ENCODE measurements around the gene BTBD1. TPM values are rescaled to one million over a fixed set of nuclear protein-coding genes. Genes with fewer than 3 reads are reported as not detected.

BTBD1 gene
- polyA plus RNA-seq, 1 of the 3 experiments (the other 2 are of a cell fraction) = 34.4 TPM

DNA sequence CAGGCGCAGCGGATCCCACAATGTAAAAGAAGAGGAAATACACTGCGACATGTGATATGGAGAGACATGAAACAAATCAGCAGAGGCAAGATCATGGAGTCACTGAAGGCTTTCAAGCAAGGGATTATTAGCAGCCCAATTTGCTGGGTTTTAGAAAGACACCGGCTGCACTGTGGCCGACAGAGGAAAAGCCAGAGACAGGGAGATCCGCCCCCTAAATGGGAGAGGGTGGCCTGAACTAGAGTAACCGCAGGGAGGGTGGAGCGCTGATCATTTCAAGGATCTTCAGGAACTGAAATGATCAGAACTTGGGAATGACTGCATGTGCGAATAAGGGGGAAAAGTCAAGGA lies 55.0 kb downstream of the BTBD1 start:
- Histone ChIP-seq H3K79me2 (ENCODE audit: insufficient read depth) (peaks cover 17% of the 10 kb centered on the region), H2AFZ (ENCODE audit: low read depth) (peak overlapping the region; percentile 97), H3K4me1 (ENCODE audit: control insufficient read depth in 1 of 2, insufficient read depth in 2 of 2, low read depth in 1 of 2, low read length in 1 of 2) (peaks cover 12 to 27% of the 10 kb centered on the region in 2 experiments; a peak in 3 of 4 replicates), H3K27ac (ENCODE audit: low read depth in 2 of 2, low read length in 1 of 2) (peak overlapping the region; percentile 75 to 78; a peak in 2 of 4 replicates), H3K9me2 (no peaks in the 10 kb centered on the region), H3K4me3 (ENCODE audit: low read depth in 2 of 2, low read length in 1 of 2) (peak overlapping the region; percentile 94 to 99), H3K36me3 (replicated peaks in 1 of 2; ENCODE audit: control insufficient read depth in 1 of 2, insufficient read depth in 2 of 2, low read length in 1 of 2) (peaks cover 21 to 32% of the 10 kb centered on the region in 2 experiments), H3K9ac (peak overlapping the region; percentile 79), H3K4me2 (peak overlapping the region; percentile 93), H3F3A (replicated peaks; ENCODE audit: insufficient read depth) (peaks cover 9% of the 10 kb centered on the region), H3K27me3 (ENCODE audit: insufficient read depth) (no peaks in the 10 kb centered on the region), H3K9me3 (no peaks in the 10 kb centered on the region), H4K20me1 (ENCODE audit: insufficient read depth) (peaks cover 6% of the 10 kb centered on the region; the same call in 1 of the 2 replicates)
- ChIA-PET CTCF (interaction anchor here (0.6 to 3.8 kb wide), 26 partner anchors 9 to 481 kb away, joined by 3 to 36 read pairs (median 6); partner anchors contain the start of genes BTBD1, HDGFL3, RAMAC and RPS17), POLR2A (interaction anchor here (1.0 to 1.1 kb wide), 2 partner anchors 26 to 196 kb away, joined by 3 read pairs; partner anchors contain the start of genes HDGFL3 and RAMAC)
- TF ChIP-seq, protein P1, sequence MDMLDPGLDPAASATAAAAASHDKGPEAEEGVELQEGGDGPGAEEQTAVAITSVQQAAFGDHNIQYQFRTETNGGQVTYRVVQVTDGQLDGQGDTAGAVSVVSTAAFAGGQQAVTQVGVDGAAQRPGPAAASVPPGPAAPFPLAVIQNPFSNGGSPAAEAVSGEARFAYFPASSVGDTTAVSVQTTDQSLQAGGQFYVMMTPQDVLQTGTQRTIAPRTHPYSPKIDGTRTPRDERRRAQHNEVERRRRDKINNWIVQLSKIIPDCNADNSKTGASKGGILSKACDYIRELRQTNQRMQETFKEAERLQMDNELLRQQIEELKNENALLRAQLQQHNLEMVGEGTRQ (IDR thresholded peaks at IDR 0.05; ENCODE audit: borderline replicate concordance, low read depth, low read length) = no peak
- TF ChIP-seq POLR2AphosphoS5 (IDR thresholded peaks at IDR 0.05; ENCODE audit: low read depth, low read length) (no peak), SMC3 (IDR thresholded peaks at IDR 0.05; ENCODE audit: low read depth, low read length) (no peak), GABPA (IDR thresholded peaks at IDR 0.05; ENCODE audit: low read depth) (no peak), FOXM1 (IDR thresholded peaks at IDR 0.05; ENCODE audit: low read depth) (no peak), FOSL2 (IDR thresholded peaks at IDR 0.05; ENCODE audit: borderline replicate concordance, low read depth) (no peak), RCOR1 (IDR thresholded peaks at IDR 0.05; ENCODE audit: low read length) (no peak), RFX5 (IDR thresholded peaks at IDR 0.05; ENCODE audit: low read length) (no peak), ELF1 (IDR thresholded peaks at IDR 0.05) (no peak)
- TF ChIP-seq, protein P2, sequence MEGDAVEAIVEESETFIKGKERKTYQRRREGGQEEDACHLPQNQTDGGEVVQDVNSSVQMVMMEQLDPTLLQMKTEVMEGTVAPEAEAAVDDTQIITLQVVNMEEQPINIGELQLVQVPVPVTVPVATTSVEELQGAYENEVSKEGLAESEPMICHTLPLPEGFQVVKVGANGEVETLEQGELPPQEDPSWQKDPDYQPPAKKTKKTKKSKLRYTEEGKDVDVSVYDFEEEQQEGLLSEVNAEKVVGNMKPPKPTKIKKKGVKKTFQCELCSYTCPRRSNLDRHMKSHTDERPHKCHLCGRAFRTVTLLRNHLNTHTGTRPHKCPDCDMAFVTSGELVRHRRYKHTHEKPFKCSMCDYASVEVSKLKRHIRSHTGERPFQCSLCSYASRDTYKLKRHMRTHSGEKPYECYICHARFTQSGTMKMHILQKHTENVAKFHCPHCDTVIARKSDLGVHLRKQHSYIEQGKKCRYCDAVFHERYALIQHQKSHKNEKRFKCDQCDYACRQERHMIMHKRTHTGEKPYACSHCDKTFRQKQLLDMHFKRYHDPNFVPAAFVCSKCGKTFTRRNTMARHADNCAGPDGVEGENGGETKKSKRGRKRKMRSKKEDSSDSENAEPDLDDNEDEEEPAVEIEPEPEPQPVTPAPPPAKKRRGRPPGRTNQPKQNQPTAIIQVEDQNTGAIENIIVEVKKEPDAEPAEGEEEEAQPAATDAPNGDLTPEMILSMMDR (IDR thresholded peaks at IDR 0.05) = no peak
- 94% methylated on average over 9 of the region's 9 CpGs for WGBS (ENCODE audit: low lambda C conversion rate)
- no peak for DNase-seq

DNA sequence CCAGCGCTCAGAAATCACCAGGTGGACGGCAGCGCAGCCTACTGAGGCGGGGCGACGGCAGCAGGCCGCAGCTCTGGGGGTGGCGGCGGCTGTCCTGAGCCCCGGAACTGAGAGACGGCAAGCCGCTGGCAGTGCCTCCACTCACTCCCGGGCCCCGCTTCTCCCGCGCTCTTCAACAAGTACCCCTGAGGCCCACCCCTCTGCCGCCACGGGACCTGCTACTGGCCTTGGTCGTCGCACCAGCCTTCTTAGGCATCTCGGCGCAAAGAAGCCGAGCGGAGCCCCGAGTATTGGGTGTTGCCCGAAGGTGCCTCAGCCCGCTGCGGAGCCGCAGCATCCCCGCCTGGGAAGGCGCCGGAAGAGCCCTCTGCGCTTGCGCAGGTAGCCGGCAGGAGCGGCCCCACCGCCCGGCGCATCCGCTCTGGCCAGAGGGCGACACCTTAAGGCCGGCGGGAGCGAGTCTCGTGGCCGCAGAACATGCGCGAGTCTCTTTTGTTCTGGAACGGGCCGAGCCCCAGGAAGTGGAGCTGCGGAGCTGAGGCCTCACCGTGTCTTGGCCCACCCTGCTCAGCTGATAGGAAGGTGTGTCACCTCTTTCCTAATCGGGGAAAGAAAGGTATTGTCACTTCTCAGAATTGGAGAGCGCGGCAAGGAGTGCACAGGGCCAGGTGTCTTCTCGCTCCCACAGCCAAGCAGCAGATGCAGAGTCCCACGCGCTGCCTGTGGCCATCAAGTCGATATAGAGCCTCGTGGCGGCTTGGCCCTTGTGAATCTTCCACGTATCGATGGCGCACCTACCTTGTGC lies 55.6 kb downstream of the BTBD1 start, which contains the start of gene C15orf40:
Gene C15orf40, minus strand, starts transcription at position 369 of the 805 bp plus-strand sequence. Its CDS starts 32 bp downstream, at position 337.
- Histone ChIP-seq H3K9me3 (no peaks in the 10 kb centered on the region), H3K4me3 (ENCODE audit: low read depth in 2 of 2, low read length in 1 of 2) (peak within 1 kb of the TSS; percentile 94 to 99), H3K79me2 (ENCODE audit: insufficient read depth) (peaks cover 22% of the 10 kb centered on the region), H3K27me3 (ENCODE audit: insufficient read depth) (no peaks in the 10 kb centered on the region), H3F3A (replicated peaks; ENCODE audit: insufficient read depth) (peaks cover 4% of the 10 kb centered on the region), H3K27ac (ENCODE audit: low read depth in 2 of 2, low read length in 1 of 2) (peak within 1 kb of the TSS; percentile 75 to 85), H3K4me2 (peak within 1 kb of the TSS; percentile 93), H2AFZ (ENCODE audit: low read depth) (peak within 1 kb of the TSS; percentile 97), H3K4me1 (ENCODE audit: control insufficient read depth in 1 of 2, insufficient read depth in 2 of 2, low read depth in 1 of 2, low read length in 1 of 2) (peaks cover 12 to 27% of the 10 kb centered on the region in 2 experiments; a peak in 3 of 4 replicates), H4K20me1 (ENCODE audit: insufficient read depth) (peaks cover 6% of the 10 kb centered on the region; the same call in 1 of the 2 replicates), H3K9ac (peak within 1 kb of the TSS; percentile 79), H3K9me2 (no peaks in the 10 kb centered on the region), H3K36me3 (replicated peaks in 1 of 2; ENCODE audit: control insufficient read depth in 1 of 2, insufficient read depth in 2 of 2, low read length in 1 of 2) (peaks cover 21 to 31% of the 10 kb centered on the region in 2 experiments)
- CTCF ChIA-PET = interaction anchor here (0.6 to 3.8 kb wide), 40 partner anchors 8 to 480 kb away, joined by 3 to 36 read pairs (median 5); partner anchors contain the start of genes BTBD1, HDGFL3, RAMAC and RPS17
- POLR2A ChIA-PET = interaction anchor here (1.0 to 1.1 kb wide), 4 partner anchors 10 to 197 kb away, joined by 3 read pairs; partner anchors contain the start of gene RAMAC
- WGBS (ENCODE audit: low lambda C conversion rate) = 7% methylated on average over 35 of the region's 64 CpGs
- DNase-seq = peak; percentile 96
- TF ChIP-seq EZH2phosphoT487 (IDR thresholded peaks at IDR 0.05; ENCODE audit: borderline replicate concordance, low read depth) = no peak
- TF ChIP-seq, protein P3, sequence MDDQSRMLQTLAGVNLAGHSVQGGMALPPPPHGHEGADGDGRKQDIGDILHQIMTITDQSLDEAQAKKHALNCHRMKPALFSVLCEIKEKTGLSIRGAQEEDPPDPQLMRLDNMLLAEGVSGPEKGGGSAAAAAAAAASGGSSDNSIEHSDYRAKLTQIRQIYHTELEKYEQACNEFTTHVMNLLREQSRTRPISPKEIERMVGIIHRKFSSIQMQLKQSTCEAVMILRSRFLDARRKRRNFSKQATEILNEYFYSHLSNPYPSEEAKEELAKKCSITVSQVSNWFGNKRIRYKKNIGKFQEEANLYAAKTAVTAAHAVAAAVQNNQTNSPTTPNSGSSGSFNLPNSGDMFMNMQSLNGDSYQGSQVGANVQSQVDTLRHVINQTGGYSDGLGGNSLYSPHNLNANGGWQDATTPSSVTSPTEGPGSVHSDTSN (IDR thresholded peaks at IDR 0.05) = peak; percentile 20; the same call in 1 of the 2 replicates
- peak; percentile 49; the same call in 1 of the 2 replicates for TF ChIP-seq SIN3A (IDR thresholded peaks at IDR 0.05; ENCODE audit: borderline replicate concordance, low read depth, low read length)
- TF ChIP-seq, protein P4, sequence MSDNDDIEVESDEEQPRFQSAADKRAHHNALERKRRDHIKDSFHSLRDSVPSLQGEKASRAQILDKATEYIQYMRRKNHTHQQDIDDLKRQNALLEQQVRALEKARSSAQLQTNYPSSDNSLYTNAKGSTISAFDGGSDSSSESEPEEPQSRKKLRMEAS (IDR thresholded peaks at IDR 0.05; ENCODE audit: low read depth) = peak; percentile 99
- no peak for TF ChIP-seq FOXM1 (IDR thresholded peaks at IDR 0.05; ENCODE audit: low read depth)
- peak; percentile 81 for TF ChIP-seq ELF1 (IDR thresholded peaks at IDR 0.05)
- TF ChIP-seq, protein P5, sequence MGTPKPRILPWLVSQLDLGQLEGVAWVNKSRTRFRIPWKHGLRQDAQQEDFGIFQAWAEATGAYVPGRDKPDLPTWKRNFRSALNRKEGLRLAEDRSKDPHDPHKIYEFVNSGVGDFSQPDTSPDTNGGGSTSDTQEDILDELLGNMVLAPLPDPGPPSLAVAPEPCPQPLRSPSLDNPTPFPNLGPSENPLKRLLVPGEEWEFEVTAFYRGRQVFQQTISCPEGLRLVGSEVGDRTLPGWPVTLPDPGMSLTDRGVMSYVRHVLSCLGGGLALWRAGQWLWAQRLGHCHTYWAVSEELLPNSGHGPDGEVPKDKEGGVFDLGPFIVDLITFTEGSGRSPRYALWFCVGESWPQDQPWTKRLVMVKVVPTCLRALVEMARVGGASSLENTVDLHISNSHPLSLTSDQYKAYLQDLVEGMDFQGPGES (IDR thresholded peaks at IDR 0.05; ENCODE audit: low read depth, low read length) = no peak
- TF ChIP-seq, protein P2 (IDR thresholded peaks at IDR 0.05) = peak; percentile 69
- TF ChIP-seq GABPA (IDR thresholded peaks at IDR 0.05; ENCODE audit: low read depth) = peak; percentile 92
- no peak for TF ChIP-seq NFIC (IDR thresholded peaks at IDR 0.05; ENCODE audit: borderline replicate concordance)
